Stimulated activated memory B cell treated with anti-CD40 and anti-IgM and Interleukin-4, amounts not matched to agents 10 μg/mL and 1 μg/mL and 100 μg/mL, for 72 hours (primary cell): Measurements from ENCODE around the gene PPP1R2C.

Experiments used
- ATAC-seq: fragments of 150-1000 bp; cut with Tn5 transposase; 2 replicates; pipeline ENCODE4 v1.10.0; 2021
- H3K27ac Mint-ChIP-seq: one replicate; pipeline ENCODE4 v1.8.0; 2022; ENCODE audit warnings: mild to moderate bottlenecking, mixed read lengths
- H3K27me3 Mint-ChIP-seq: one replicate; pipeline ENCODE4 v1.8.0; 2022; ENCODE audit warnings: mixed read lengths
- H3K36me3 Mint-ChIP-seq: one replicate; pipeline ENCODE4 v1.8.0; 2022; ENCODE audit warnings: mixed read lengths
- H3K4me1 Mint-ChIP-seq: one replicate; pipeline ENCODE4 v1.8.0; 2022; ENCODE audit warnings: mixed read lengths
- H3K4me3 Mint-ChIP-seq: one replicate; pipeline ENCODE4 v1.8.0; 2022; ENCODE audit warnings: mild to moderate bottlenecking, moderate library complexity, mixed read lengths
- H3K9me3 Mint-ChIP-seq: one replicate; pipeline ENCODE4 v1.8.0; 2022; ENCODE audit warnings: mixed read lengths

The PPP1R2C gene

GRCh38 chrX:42770566-42770965 is 7.4 kb downstream of the PPP1R2C start:
- Mint-ChIP-seq H3K9me3 (no peaks in the 10 kb centered on the region), H3K4me1 (peaks cover 18% of the 10 kb centered on the region), H3K4me3 (no peak overlapping the region), H3K27ac (no peak overlapping the region), H3K36me3 (no peaks in the 10 kb centered on the region), H3K27me3 (no peaks in the 10 kb centered on the region)
- ATAC-seq, result no peak

DNA sequence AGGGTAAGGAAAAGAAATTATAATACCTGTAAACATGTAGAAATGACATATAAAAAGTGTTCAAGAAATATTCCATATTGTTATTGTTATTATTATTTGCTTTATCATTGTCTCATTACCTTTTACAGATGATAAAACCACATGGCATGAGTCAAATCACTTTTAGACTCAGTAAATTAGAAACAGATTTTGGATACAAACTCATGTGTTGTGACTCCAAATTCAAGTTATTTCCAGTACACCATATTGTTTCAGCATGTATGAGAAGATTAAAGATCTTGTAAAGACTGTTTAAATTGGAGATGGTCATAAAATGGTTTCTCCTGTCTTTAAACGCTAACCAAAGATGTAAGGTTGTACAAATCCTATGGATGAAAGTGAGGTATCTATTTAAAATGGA is 18.1 kb downstream of the PPP1R2C start:
- H3K4me1 Mint-ChIP-seq, result peaks cover 7% of the 10 kb centered on the region
- H3K36me3 Mint-ChIP-seq, result no peaks in the 10 kb centered on the region
- H3K27ac Mint-ChIP-seq, result no peak overlapping the region
- no peak overlapping the region for H3K4me3 Mint-ChIP-seq
- H3K27me3 Mint-ChIP-seq, result no peaks in the 10 kb centered on the region
- H3K9me3 Mint-ChIP-seq, result peaks cover 7% of the 10 kb centered on the region
- ATAC-seq, result no peak

DNA sequence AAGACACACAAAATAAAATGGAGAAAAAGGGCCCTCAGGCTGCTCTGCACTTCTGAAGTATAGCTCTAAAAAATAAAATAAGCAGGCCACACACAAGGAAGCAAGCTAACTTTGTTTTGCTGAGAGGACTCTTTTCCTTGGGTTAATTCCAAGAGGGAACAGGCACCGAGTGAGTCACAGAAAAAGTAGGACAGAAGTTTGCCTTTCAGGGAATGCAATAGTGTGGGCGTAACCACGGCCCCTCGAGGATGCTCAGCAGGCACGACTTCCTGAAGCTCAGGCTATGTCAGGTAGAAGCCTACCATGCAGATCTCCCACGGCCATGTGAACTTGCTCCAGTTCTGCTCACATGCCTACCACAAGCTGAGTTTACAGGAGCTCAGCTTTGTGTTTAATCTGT is 22.1 kb downstream of the PPP1R2C start:
- H3K4me3 Mint-ChIP-seq, result no peak overlapping the region
- no peak for ATAC-seq
- H3K27ac Mint-ChIP-seq, result no peak overlapping the region
- no peaks in the 10 kb centered on the region for H3K4me1 Mint-ChIP-seq
- H3K9me3 Mint-ChIP-seq, result no peaks in the 10 kb centered on the region
- no peaks in the 10 kb centered on the region for H3K27me3 Mint-ChIP-seq
- H3K36me3 Mint-ChIP-seq, result no peaks in the 10 kb centered on the region

GRCh38 chrX:42754603-42755002 is 23.4 kb downstream of the PPP1R2C start:
- Mint-ChIP-seq H3K36me3 (no peaks in the 10 kb centered on the region), H3K9me3 (peaks cover 3% of the 10 kb centered on the region), H3K27me3 (no peaks in the 10 kb centered on the region), H3K4me3 (no peak overlapping the region), H3K4me1 (no peaks in the 10 kb centered on the region), H3K27ac (no peak overlapping the region)
- no peak for ATAC-seq

GRCh38 chrX:42754115-42754514 is 23.8 kb downstream of the PPP1R2C start:
- Mint-ChIP-seq H3K4me1 (no peaks in the 10 kb centered on the region), H3K36me3 (no peaks in the 10 kb centered on the region), H3K9me3 (peaks cover 3% of the 10 kb centered on the region), H3K4me3 (no peak overlapping the region), H3K27ac (no peak overlapping the region), H3K27me3 (no peaks in the 10 kb centered on the region)
- no peak for ATAC-seq

DNA sequence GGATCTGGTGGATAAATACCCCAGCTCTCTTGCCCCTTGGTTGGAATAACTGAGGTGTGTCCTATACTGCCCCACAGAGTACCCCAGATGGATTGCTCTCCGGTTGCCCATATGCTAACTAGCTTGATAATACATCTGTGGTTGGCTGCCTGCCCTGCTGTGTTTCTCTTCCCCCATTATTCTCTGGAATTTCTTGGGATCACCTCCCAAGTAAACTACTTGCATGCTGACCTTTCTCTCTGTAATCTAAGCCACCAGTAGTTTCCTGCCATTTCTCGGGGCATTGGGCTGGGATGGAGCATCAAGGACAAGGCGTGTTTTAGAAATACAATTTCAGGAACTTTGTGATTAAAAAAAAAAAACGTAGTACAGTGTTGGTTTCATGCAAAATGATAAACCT is 25.2 kb downstream of the PPP1R2C start:
- ATAC-seq, result no peak
- H3K27me3 Mint-ChIP-seq, result no peaks in the 10 kb centered on the region
- no peaks in the 10 kb centered on the region for H3K4me1 Mint-ChIP-seq
- H3K27ac Mint-ChIP-seq, result no peak overlapping the region
- no peak overlapping the region for H3K4me3 Mint-ChIP-seq
- H3K9me3 Mint-ChIP-seq, result peaks cover 3% of the 10 kb centered on the region
- H3K36me3 Mint-ChIP-seq, result no peaks in the 10 kb centered on the region

DNA sequence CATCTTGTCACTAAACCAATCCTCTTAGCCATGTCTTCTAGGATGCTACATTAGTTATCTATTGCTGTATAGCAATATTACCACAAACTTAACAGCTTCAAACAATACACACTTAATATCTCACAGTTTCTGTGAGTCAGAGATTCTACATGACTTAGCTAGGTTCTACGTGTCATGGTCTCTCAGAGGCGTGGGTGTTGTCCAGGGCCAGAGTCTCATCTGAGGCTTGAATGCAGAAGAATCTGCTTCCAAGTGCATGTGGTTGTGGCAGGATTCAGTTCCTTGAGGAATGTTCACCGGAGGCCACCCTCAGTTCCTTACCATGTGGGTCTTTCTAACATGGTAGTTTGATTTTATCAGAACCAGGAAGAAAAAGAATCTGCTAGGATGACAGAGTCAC is 26.4 kb downstream of the PPP1R2C start:
- Mint-ChIP-seq H3K27ac (no peak overlapping the region), H3K27me3 (no peaks in the 10 kb centered on the region), H3K4me3 (no peak overlapping the region), H3K9me3 (peaks cover 3% of the 10 kb centered on the region), H3K4me1 (no peaks in the 10 kb centered on the region), H3K36me3 (no peaks in the 10 kb centered on the region)
- no peak for ATAC-seq

GRCh38 chrX:42748067-42748850 is 29.7 kb downstream of the PPP1R2C start:
- Mint-ChIP-seq H3K36me3 (no peaks in the 10 kb centered on the region), H3K27me3 (no peaks in the 10 kb centered on the region), H3K9me3 (peaks cover 3% of the 10 kb centered on the region), H3K27ac (no peak overlapping the region), H3K4me3 (no peak overlapping the region), H3K4me1 (no peaks in the 10 kb centered on the region)
- ATAC-seq, result no peak

DNA sequence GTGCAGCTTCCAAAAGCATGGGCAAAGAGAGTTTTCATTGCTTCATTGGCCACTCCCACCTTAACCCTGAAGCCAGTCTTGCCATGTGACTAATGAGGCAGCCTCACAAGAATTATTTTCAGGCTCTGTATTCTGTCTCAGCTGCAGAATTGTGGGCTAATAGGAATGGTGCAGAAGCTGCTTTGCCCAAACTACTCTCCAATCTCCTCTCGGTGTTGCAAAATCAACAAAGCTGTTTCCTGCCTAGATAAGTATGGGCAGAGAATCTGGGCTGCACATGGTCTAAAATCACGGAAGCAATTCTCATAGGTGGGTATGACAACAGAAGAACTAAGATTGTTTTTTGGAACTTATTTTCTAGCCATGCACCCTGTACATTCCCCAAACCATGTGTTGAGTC is 31.4 kb downstream of the PPP1R2C start:
- Mint-ChIP-seq H3K27me3 (no peaks in the 10 kb centered on the region), H3K4me1 (no peaks in the 10 kb centered on the region), H3K36me3 (no peaks in the 10 kb centered on the region), H3K9me3 (peaks cover 3% of the 10 kb centered on the region), H3K4me3 (no peak overlapping the region), H3K27ac (no peak overlapping the region)
- no peak for ATAC-seq

GRCh38 chrX:42740456-42740855 is 37.5 kb downstream of the PPP1R2C start:
- H3K4me3 Mint-ChIP-seq, result no peak overlapping the region
- H3K27ac Mint-ChIP-seq, result no peak overlapping the region
- no peaks in the 10 kb centered on the region for H3K9me3 Mint-ChIP-seq
- no peaks in the 10 kb centered on the region for H3K4me1 Mint-ChIP-seq
- no peak for ATAC-seq
- no peaks in the 10 kb centered on the region for H3K27me3 Mint-ChIP-seq
- H3K36me3 Mint-ChIP-seq, result no peaks in the 10 kb centered on the region

GRCh38 chrX:42739741-42740140 is 38.2 kb downstream of the PPP1R2C start:
- no peaks in the 10 kb centered on the region for H3K36me3 Mint-ChIP-seq
- ATAC-seq, result no peak
- H3K27me3 Mint-ChIP-seq, result no peaks in the 10 kb centered on the region
- H3K27ac Mint-ChIP-seq, result peak overlapping the region; percentile 63
- H3K9me3 Mint-ChIP-seq, result no peaks in the 10 kb centered on the region
- H3K4me3 Mint-ChIP-seq, result no peak overlapping the region
- no peaks in the 10 kb centered on the region for H3K4me1 Mint-ChIP-seq

GRCh38 chrX:42739258-42739657 is 38.7 kb downstream of the PPP1R2C start:
- no peaks in the 10 kb centered on the region for H3K9me3 Mint-ChIP-seq
- H3K4me1 Mint-ChIP-seq, result no peaks in the 10 kb centered on the region
- H3K36me3 Mint-ChIP-seq, result no peaks in the 10 kb centered on the region
- peak overlapping the region; percentile 63 for H3K27ac Mint-ChIP-seq
- H3K27me3 Mint-ChIP-seq, result no peaks in the 10 kb centered on the region
- no peak overlapping the region for H3K4me3 Mint-ChIP-seq
- peak; percentile 50 for ATAC-seq

DNA sequence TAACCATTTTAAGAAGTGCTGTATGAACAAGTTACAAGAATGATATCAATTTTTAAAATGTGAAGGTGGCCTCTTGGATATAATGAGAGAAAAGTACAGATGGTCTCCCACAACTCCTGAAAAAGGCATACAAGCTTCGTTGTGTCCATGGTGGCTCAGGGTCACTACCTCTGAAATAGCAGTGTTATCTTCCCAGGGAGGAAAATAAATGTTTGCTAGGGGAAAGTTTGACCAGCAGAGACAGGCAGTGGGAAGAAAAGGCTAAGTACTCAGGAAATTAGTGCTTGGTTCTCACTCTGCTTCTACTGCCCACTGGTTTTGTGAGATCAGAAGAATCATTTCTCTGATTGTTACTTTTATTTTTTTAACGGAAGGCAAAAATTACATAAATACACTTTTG is 39.4 kb downstream of the PPP1R2C start:
- H3K36me3 Mint-ChIP-seq, result no peaks in the 10 kb centered on the region
- no peaks in the 10 kb centered on the region for H3K9me3 Mint-ChIP-seq
- no peak overlapping the region for H3K4me3 Mint-ChIP-seq
- H3K27ac Mint-ChIP-seq, result no peak overlapping the region
- no peak for ATAC-seq
- no peaks in the 10 kb centered on the region for H3K4me1 Mint-ChIP-seq
- H3K27me3 Mint-ChIP-seq, result no peaks in the 10 kb centered on the region

GRCh38 chrX:42735250-42735649 is 42.7 kb downstream of the PPP1R2C start:
- ATAC-seq, result no peak
- Mint-ChIP-seq H3K4me3 (no peak overlapping the region), H3K27ac (no peak overlapping the region), H3K4me1 (no peaks in the 10 kb centered on the region), H3K36me3 (no peaks in the 10 kb centered on the region), H3K27me3 (no peaks in the 10 kb centered on the region), H3K9me3 (no peaks in the 10 kb centered on the region)

- H3K4me3 Mint-ChIP-seq, result no peak overlapping the region
- no peak overlapping the region for H3K27ac Mint-ChIP-seq
- no peak for ATAC-seq
- H3K27me3 Mint-ChIP-seq, result no peaks in the 10 kb centered on the region
- H3K36me3 Mint-ChIP-seq, result no peaks in the 10 kb centered on the region
- H3K4me1 Mint-ChIP-seq, result no peaks in the 10 kb centered on the region
- peaks cover 3% of the 10 kb centered on the region for H3K9me3 Mint-ChIP-seq
Observed at GRCh38 chrX:42732506-42732905, 45.5 kb downstream of the PPP1R2C start.
